Fibroblast of villous mesenchyme (primary cell): ENCODE results near the gene SPDEF. TPM values are rescaled to one million over a fixed set of nuclear protein-coding genes. Genes with fewer than 3 reads are reported as not detected.

Experiments
- DNase-seq: peaks from one replicate; pipeline ENCODE4 v3.0.0-alpha.2; 2010; ENCODE audit warnings: low read depth
- H3K4me3 ChIP-seq: 2 replicates; pipeline ENCODE4 v1.5.1; 2011; ENCODE audit warnings: low read depth, mild to moderate bottlenecking, low read length
- total RNA-seq: library from RNA; depleted of rRNA; stranded (reverse); fragments of >200 nt; gene quantifications from 2 replicates; pipeline ENCODE4 v1.2.3, GENCODE V29; 2012
- TF ChIP-seq, protein P1 (sequence below): IDR thresholded peaks from 2 replicates; pipeline ENCODE4 v1.5.1; 2012; ENCODE audit warnings: low read depth, mild to moderate bottlenecking, low read length; ENCODE audit not compliant: insufficient read depth

Gene SPDEF
- total RNA-seq, 1 donor: under 0.01 TPM

GRCh38 chr6:34540841-34541240 lies 15.3 kb downstream of the SPDEF start:
- TF ChIP-seq, protein P1, sequence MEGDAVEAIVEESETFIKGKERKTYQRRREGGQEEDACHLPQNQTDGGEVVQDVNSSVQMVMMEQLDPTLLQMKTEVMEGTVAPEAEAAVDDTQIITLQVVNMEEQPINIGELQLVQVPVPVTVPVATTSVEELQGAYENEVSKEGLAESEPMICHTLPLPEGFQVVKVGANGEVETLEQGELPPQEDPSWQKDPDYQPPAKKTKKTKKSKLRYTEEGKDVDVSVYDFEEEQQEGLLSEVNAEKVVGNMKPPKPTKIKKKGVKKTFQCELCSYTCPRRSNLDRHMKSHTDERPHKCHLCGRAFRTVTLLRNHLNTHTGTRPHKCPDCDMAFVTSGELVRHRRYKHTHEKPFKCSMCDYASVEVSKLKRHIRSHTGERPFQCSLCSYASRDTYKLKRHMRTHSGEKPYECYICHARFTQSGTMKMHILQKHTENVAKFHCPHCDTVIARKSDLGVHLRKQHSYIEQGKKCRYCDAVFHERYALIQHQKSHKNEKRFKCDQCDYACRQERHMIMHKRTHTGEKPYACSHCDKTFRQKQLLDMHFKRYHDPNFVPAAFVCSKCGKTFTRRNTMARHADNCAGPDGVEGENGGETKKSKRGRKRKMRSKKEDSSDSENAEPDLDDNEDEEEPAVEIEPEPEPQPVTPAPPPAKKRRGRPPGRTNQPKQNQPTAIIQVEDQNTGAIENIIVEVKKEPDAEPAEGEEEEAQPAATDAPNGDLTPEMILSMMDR: no peak
- no peak for DNase-seq
- no peak overlapping the region for H3K4me3 ChIP-seq

- TF ChIP-seq, protein P1: no peak
- H3K4me3 ChIP-seq: no peak overlapping the region
- DNase-seq: no peak
These were observed 15.9 kb downstream of the SPDEF start for GRCh38 chr6:34540222-34540621.

- no peak overlapping the region for H3K4me3 ChIP-seq
- TF ChIP-seq, protein P1: no peak
These were observed 16.9 kb downstream of the SPDEF start for GRCh38 chr6:34539181-34539580.

GRCh38 chr6:34538581-34538980 lies 17.5 kb downstream of the SPDEF start:
- no peak for DNase-seq
- H3K4me3 ChIP-seq: no peak overlapping the region
- TF ChIP-seq, protein P1: no peak

More at GRCh38 chr6:34539181-34539580, 16.9 kb downstream of the SPDEF start:
- no peak for DNase-seq

GRCh38 chr6:34537922-34538550 lies 18.1 kb downstream of the SPDEF start:
- no peak overlapping the region for H3K4me3 ChIP-seq
- TF ChIP-seq, protein P1: no peak

DNA sequence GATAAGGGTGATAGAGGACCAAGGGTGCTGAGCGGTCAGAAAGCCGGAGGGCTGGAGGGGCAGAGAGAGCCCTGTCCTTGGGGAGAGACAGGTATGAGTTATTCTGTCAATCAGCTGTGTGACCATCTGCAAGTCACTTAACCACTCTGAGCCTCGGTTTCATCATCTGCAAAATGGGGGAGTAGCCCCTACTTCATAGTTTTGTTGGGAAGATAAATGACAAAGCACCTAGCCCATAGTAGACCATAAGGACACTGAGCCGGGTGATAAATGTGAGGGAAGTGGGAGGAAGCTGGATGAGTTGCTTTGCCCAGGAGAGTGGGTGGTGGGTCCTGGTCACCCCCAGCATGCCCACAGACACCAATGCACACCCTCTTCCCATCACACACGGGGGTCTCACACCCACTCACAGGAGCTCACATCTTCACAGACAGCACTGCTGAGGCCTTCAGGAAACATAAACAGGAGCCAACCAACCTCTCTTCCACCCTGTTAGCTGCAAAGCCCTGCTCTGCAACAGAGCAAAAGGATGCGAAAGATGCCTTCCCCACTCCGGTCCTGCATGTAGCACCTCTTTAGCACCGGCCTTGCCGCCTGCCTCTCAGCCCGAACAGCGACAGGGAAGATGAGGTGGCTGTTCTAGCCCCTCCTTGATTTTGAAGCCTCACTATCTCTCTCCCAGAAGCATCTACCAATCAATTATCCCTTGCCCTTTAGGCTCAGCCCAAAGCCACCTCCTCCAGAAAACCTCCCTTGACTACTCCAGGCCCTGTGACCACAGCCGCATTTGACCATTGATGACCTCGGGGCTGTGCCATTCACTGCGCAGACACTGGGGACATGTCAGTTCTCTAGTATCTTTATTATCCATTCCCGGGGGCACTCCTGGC lies 18.9 kb downstream of the SPDEF start:
- no peak for DNase-seq
- TF ChIP-seq, protein P1: no peak
- H3K4me3 ChIP-seq: no peak overlapping the region

More at GRCh38 chr6:34537922-34538550, 18.1 kb downstream of the SPDEF start:
- DNase-seq: no peak
